ENCODE results near the gene ACOT9.

GRCh38 chrX:23667239-23668177, 75.6 kb downstream of the ACOT9 start, which contains the start of gene PRDX4:
- TF ChIP-seq CTCF (IDR thresholded peaks at IDR 0.05 in 4 of 5, conservative IDR thresholded peaks at IDR 0.05 in 1 of 5) (no peak), POLR2A (IDR thresholded peaks at IDR 0.05) (peak; percentile 43 to 49)
